GM18502 (cell line): Measurements from ENCODE around the gene TNRC6A.

Source experiments
- ATAC-seq: cut with Tn5 transposase; IDR thresholded peaks from one replicate; pipeline ENCODE4 v1.9.1; 2021; ENCODE audit warnings: mild to moderate bottlenecking; ENCODE audit not compliant: unreplicated experiment, poor library complexity

The TNRC6A gene

DNA sequence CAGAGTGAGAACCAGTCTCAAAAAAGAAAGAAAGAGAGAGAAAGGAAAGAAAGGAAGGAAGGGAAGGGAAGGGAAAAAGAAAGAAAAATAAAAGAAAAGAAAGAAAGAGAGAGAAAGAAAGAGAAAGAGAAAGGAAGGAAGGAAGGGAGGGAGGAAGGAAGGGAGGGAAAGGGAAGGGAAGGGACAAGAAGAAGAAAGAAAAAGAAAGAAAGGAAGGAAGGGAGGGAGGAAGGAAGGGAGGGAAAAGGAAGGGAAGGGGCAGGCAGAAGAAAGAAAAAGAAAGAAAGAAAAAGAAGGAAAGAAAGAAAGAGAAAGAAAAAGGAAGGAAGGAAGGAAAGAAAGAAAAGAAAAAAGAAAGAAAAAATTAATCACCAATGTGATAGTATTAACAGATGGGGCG is 132.0 kb downstream of the TNRC6A start:
- no peak for ATAC-seq

- ATAC-seq, result no peak
These were observed 134.4 kb downstream of the TNRC6A start for GRCh38 chr16:24863582-24864437.

DNA sequence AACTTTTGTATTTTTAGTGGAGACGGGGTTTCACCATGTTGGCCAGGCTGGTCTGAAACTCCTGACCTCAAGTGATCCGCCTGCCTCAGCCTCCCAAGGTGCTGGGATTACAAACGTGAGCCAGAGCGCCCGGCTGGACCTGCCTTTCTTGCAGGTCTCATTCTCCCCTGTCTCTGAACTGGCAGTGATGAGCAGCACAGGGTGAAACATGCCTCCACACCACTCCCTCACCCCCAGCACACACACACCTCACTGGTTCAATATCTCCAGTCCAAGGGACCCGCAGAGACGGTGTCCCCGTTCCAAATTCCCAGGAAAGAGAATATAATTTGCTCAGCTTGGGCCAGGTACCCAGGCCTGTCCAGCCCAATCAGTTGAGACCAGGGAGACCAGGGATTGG is 139.6 kb downstream of the TNRC6A start:
- no peak for ATAC-seq

- no peak for ATAC-seq
These were observed 142.4 kb downstream of the TNRC6A start for GRCh38 chr16:24871891-24872290.

DNA sequence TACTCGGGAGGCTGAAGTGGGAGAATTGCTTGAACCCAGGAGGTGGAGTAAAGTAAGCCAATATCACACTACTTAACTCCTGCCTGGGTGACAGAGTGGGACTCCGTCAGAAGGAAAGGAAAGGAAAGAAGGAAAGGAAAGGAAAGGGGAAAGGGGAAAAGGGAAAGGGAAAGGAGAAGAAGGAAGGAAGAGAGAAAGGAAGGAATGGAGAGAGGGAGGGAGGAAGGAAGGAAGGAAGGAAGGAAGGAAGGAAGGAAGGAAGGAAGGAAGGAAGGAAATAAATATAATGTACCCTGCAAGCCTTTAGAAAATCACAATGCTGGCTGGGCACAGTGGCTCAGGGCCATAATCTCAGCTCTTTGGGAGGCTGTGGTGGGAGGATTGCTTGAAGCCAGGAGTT is 143.6 kb downstream of the TNRC6A start:
- ATAC-seq, result no peak

- ATAC-seq, result no peak
These were observed 146.0 kb downstream of the TNRC6A start for GRCh38 chr16:24875466-24875865.
